Epithelial cell of proximal tubule (primary cell): ENCODE data around the gene C12orf76. TPM values are rescaled to one million over a fixed set of nuclear protein-coding genes. Genes with fewer than 3 reads are reported as not detected.
"Not testable (repeated sequence)": the region's sequence is repeated elsewhere in the genome, so short reads cannot be mapped to it uniquely, and the experiment has no call there.

Experiments used
- DNase-seq: peaks from one replicate; pipeline ENCODE4 v3.0.0-alpha.2; 2011; ENCODE audit warnings: low read depth
- H3K4me3 ChIP-seq: 2 replicates; pipeline ENCODE4 v1.5.1; 2011; ENCODE audit warnings: low read depth, mild to moderate bottlenecking, low read length
- CTCF ChIP-seq: conservative IDR thresholded peaks from 2 replicates; pipeline ENCODE4 v1.5.1; 2012; ENCODE audit warnings: low read depth, mild to moderate bottlenecking, low read length
- total RNA-seq: library from RNA; depleted of rRNA; stranded (reverse); fragments of >200 nt; gene quantifications from 2 replicates; pipeline ENCODE4 v1.2.3, GENCODE V29; 2015

C12orf76 gene
- 7.1 and 12.6 TPM in 2 replicates for total RNA-seq

GRCh38 chr12:110048242-110049027, at the start of gene C12orf76:
TSS of gene C12orf76 (minus strand) at chr12:110048522. CDS start at chr12:110048495, 27 bp downstream.
- DNase-seq: peak; percentile 83
- peak within 1 kb of the TSS; percentile 81 for H3K4me3 ChIP-seq

GRCh38 chr12:110093631-110094311, 45.4 kb upstream of the C12orf76 start:
- no peak for TF ChIP-seq CTCF
- no peak overlapping the region for H3K4me3 ChIP-seq
- no peak for DNase-seq

More at GRCh38 chr12:110048242-110049027, at the start of gene C12orf76:
- no peak for TF ChIP-seq CTCF

- H3K4me3 ChIP-seq: no peak overlapping the region
- DNase-seq: no peak
- no peak for TF ChIP-seq CTCF
These were observed 42.9 kb upstream of the C12orf76 start for GRCh38 chr12:110091136-110091711.

- no peak overlapping the region for H3K4me3 ChIP-seq
- no peak for TF ChIP-seq CTCF
- no peak for DNase-seq
These were observed 42.2 kb upstream of the C12orf76 start for GRCh38 chr12:110090266-110091135.

GRCh38 chr12:110088936-110089335, 40.6 kb upstream of the C12orf76 start:
- no peak for TF ChIP-seq CTCF
- no peak overlapping the region for H3K4me3 ChIP-seq
- no peak for DNase-seq

GRCh38 chr12:110088216-110088615, 39.9 kb upstream of the C12orf76 start:
- not testable (repeated sequence) for H3K4me3 ChIP-seq

More at GRCh38 chr12:110088216-110088615, 39.9 kb upstream of the C12orf76 start:
- not testable (repeated sequence) for DNase-seq
